ENCODE data around the gene SPSB1.

Gene SPSB1

GRCh38 chr1:9406111-9406510, 113.4 kb downstream of the SPSB1 start:
- DNase-seq (ENCODE audit: low read depth in 1 of 2, low spot score in 1 of 2): no peak
- TF ChIP-seq GABPA (IDR thresholded peaks at IDR 0.05; ENCODE audit: low read depth): no peak
- TF ChIP-seq SPI1 (IDR thresholded peaks at IDR 0.05; ENCODE audit: borderline replicate concordance, low read depth): no peak
- no peak for TF ChIP-seq CTCF (IDR thresholded peaks at IDR 0.05; ENCODE audit: insufficient read depth, low read length)
- TF ChIP-seq REST (IDR thresholded peaks at IDR 0.05; ENCODE audit: insufficient replicate concordance, low read depth): no peak
- TF ChIP-seq POLR2AphosphoS5 (IDR thresholded peaks at IDR 0.05; ENCODE audit: low read depth): no peak
- Histone ChIP-seq H3K27ac (replicated peaks) (no peak overlapping the region), H3K4me3 (replicated peaks; ENCODE audit: insufficient read depth, low read length) (no peak overlapping the region), H3K27me3 (ENCODE audit: insufficient read depth, poor library complexity, severe bottlenecking) (no peaks in the 10 kb centered on the region)

GRCh38 chr1:9410737-9411297, 118.1 kb downstream of the SPSB1 start:
- peak; percentile 31 to 89 for DNase-seq (ENCODE audit: low read depth in 1 of 2, low spot score in 1 of 2)
- TF ChIP-seq POLR2AphosphoS5 (IDR thresholded peaks at IDR 0.05; ENCODE audit: low read depth) (peak; percentile 91), GABPA (IDR thresholded peaks at IDR 0.05; ENCODE audit: low read depth) (no peak)
- Histone ChIP-seq H3K4me3 (replicated peaks; ENCODE audit: insufficient read depth, low read length) (no peak overlapping the region), H3K27ac (replicated peaks) (0 out of 2 replicates have a peak overlapping the region, but pooled peaks have one; percentile 22), H3K27me3 (ENCODE audit: insufficient read depth, poor library complexity, severe bottlenecking) (no peaks in the 10 kb centered on the region)

GRCh38 chr1:9413071-9413876, 120.6 kb downstream of the SPSB1 start:
- Histone ChIP-seq H3K27ac (replicated peaks) (no peak overlapping the region), H3K27me3 (ENCODE audit: insufficient read depth, poor library complexity, severe bottlenecking) (no peaks in the 10 kb centered on the region), H3K4me3 (replicated peaks; ENCODE audit: insufficient read depth, low read length) (no peak overlapping the region)
- peak in 1 of 2 experiments; percentile 45 for DNase-seq (ENCODE audit: low read depth in 1 of 2, low spot score in 1 of 2)
- TF ChIP-seq REST (IDR thresholded peaks at IDR 0.05; ENCODE audit: insufficient replicate concordance, low read depth) (no peak), CTCF (IDR thresholded peaks at IDR 0.05; ENCODE audit: insufficient read depth, low read length) (no peak), SPI1 (IDR thresholded peaks at IDR 0.05; ENCODE audit: borderline replicate concordance, low read depth) (no peak), GABPA (IDR thresholded peaks at IDR 0.05; ENCODE audit: low read depth) (no peak), POLR2AphosphoS5 (IDR thresholded peaks at IDR 0.05; ENCODE audit: low read depth) (no peak)

- Histone ChIP-seq H3K27ac (replicated peaks) (no peak overlapping the region), H3K4me3 (replicated peaks; ENCODE audit: insufficient read depth, low read length) (no peak overlapping the region), H3K27me3 (ENCODE audit: insufficient read depth, poor library complexity, severe bottlenecking) (no peaks in the 10 kb centered on the region)
- no peak for TF ChIP-seq GABPA (IDR thresholded peaks at IDR 0.05; ENCODE audit: low read depth)
- TF ChIP-seq SPI1 (IDR thresholded peaks at IDR 0.05; ENCODE audit: borderline replicate concordance, low read depth): no peak
- TF ChIP-seq REST (IDR thresholded peaks at IDR 0.05; ENCODE audit: insufficient replicate concordance, low read depth): no peak
- no peak for TF ChIP-seq POLR2AphosphoS5 (IDR thresholded peaks at IDR 0.05; ENCODE audit: low read depth)
- TF ChIP-seq CTCF (IDR thresholded peaks at IDR 0.05; ENCODE audit: insufficient read depth, low read length): no peak
- DNase-seq (ENCODE audit: low read depth in 1 of 2, low spot score in 1 of 2): no peak
These were observed 121.2 kb downstream of the SPSB1 start for GRCh38 chr1:9413877-9414213.

Measured in HL-60 (cell line).